HG03097 (cell line): ENCODE results near the gene IQSEC1.
A peak's percentile ranks its signal among the peaks of the same experiment; 100 is the strongest.

Experiments used
- ATAC-seq: cut with Tn5 transposase; IDR thresholded peaks from one replicate; pipeline ENCODE4 v1.9.1; 2021; ENCODE audit not compliant: unreplicated experiment, low FRiP score

Gene IQSEC1

DNA sequence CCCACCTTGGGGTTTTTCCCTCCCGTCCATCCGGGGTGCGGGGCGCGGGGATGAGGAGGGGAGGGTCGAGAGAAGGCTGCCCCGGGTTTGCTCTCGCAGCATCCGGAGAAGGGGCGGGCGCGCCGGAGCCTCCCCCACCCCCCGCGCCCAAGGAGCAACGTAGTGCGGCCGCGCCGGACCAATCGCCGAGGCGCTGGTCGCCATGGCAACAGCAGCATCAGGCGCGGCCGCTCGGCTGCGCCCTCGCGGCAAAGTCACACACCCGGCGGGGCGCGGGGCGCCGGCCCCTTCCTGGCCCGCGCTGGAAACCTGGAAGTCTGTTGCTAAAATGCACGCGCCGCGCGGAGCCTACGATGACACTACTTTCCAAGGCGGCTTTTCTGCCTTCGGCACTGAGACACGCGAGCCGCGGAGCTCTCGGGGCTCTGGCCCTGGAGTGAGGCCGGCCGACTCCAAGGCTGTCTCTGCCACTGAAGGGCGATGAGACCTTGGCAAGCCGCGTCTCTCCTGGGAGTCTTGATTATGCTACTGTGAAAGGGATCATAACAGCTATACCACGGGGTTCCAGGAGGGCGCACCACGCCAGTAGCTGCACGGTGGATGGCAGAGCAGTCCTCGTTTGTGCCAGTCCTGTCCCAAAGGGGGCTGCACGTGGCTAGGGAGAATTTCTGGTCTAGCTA, at the start of gene IQSEC1:
Gene IQSEC1, minus strand, starts transcription at position 104 of the 680 bp plus-strand sequence. CDS start 415 bp downstream, outside the sequence.
- peak; percentile 43 for ATAC-seq

GRCh38 chr3:13122081-13123012, 49.1 kb upstream of the IQSEC1 start:
- no peak for ATAC-seq

GRCh38 chr3:13121553-13122001, 48.3 kb upstream of the IQSEC1 start:
- ATAC-seq = no peak

DNA sequence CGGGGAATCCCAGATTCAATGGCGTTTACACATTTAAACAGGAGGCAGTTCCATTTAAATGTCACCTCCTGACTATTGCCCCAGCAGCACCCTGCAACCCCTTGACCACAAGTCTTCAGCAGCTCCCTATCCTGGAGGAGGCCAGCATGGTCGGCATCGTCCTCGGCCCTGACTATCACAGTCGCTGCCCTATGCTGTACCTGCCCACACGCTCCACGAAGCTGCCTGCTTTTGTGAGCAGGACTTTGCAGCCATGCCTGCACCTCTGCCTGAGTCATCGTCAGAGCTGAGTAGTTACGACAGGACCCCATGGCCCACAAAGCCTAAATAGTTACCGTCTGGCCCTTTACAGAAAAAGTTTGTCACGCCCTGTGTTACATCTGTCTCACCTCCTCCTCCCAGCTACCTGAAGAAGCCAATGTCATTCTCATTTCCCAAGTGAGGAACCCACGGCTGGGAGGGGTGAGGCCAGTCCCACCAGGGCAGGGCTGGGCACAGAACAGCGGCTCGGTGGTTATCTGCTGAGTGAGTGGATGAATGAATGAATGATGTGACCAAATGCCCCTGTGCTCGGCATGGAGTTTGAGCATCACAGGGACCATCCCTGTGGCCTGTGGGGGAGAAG, 47.8 kb upstream of the IQSEC1 start:
- ATAC-seq = no peak

DNA sequence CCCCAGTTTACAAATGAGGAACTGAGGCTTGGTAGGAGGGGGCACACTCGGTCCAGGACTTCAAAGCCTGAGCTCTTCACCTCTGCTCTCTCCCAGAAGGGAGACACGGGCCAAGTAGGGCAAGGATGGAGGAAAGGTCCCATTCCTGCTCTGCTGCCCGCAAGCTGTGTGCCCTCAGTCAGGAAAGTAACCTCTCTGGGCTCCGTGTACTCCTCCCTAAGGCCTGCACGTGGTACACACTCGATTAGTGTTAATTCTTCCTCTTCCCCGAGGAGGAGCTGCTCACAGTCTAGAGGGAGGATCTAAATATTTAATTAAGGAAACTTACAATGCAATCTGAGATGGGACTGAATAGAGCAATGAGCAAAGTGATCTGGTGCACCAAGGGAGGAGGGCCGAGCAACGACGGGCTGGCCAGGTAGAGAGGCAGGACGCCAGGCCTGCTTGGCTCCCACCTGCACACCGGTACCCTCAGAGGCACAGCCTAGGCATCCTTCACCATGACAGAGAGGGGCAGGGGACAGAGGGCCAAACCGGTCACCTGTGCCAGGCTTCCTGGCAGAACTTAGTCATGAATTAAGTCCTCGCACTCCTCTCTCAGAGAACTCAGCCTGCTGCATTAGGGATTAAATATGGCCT, 47.2 kb upstream of the IQSEC1 start:
- no peak for ATAC-seq

- no peak for ATAC-seq
These were observed 46.4 kb upstream of the IQSEC1 start for GRCh38 chr3:13119471-13120220.

- no peak for ATAC-seq
These were observed 43.2 kb upstream of the IQSEC1 start for GRCh38 chr3:13116426-13116825.

- no peak for ATAC-seq
These were observed 42.8 kb upstream of the IQSEC1 start for GRCh38 chr3:13115991-13116390.

GRCh38 chr3:13115576-13115910, 42.3 kb upstream of the IQSEC1 start:
- no peak for ATAC-seq

- no peak for ATAC-seq
These were observed 41.8 kb upstream of the IQSEC1 start for GRCh38 chr3:13114811-13115575.

DNA sequence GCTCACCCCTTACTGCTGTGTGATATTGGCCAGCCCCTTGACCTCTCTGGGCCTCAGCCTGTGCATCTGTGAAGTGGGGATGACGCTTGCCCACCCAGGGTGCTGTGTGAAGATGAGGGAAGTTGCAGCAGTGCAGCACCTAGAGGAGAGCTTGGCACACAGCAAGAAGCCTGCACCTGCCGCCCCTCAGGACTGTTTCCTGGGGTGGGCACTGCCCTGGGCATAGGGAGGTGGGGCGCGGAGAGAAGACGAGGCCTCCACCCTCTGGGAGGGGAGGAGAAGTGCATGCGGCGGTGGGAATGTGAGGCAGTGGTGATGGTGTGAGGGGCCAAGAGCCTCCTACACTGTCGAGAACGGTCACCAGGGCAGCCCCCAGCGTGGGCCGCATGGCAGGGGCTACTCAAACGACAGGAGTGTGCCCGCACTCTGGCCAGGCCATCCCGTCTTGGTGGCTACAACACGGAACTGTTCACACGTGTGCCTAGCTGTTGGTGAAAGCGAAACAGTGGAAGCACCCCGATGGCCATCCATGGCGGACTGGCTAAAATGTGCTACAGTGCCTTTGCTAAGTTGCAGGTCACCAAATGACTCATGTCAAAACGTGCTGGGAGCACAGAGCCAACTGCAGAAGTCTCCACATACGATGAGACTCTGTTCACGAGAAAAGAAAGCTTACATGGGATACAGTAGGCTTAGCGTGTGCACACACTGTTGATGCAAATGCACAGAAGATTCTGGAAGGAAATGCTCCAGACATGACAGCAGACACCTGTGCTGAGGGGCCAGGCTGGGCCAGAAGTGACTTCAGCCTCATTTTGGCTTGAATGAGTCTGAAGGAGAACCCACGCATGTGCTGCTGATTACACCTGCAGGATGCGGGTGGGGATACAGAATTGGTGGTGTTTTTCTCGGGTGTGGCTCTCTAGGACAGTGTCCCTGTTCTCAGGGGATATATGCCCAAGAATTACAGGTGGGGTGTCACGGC, 40.4 kb upstream of the IQSEC1 start:
- no peak for ATAC-seq

DNA sequence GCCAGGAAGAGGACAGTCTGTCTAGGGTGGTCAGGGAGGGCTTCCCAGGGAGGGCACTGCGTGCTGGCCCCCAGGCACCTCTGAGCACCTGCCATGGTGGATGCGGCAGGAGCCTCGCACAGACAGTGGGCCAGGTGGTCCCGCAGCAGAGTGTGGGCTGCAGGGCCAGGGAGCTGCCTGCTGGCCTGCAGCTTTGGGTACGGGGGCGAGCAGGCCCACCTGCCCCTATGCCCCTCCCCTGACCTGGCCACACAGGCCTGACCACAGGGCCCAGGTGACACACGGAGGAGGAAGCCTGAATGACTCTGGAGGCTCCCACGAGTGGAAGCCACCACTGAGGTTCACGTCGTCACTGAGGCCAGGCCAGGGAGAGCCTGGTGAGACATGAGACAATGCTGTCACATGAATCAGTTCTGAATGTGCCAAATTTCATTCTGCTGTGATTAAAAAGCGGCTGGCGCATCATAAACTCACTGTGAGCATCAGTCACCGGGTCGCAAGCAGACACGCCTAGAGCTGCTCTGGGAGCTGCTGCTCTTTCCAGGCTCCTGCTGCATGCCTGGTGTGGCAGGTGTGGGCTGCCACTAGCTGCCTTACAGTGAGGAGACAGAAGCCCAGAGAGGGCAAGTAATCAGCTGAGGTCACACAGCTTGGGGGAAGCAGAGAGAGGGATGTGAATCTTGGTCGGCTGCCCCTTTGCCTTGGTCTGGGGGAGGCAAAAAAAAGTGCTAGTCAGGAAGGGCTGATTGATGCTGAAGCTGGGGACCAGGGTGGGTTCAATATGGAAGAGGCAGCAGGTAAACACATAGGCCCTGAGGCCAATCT, 39.5 kb upstream of the IQSEC1 start:
- ATAC-seq = no peak

DNA sequence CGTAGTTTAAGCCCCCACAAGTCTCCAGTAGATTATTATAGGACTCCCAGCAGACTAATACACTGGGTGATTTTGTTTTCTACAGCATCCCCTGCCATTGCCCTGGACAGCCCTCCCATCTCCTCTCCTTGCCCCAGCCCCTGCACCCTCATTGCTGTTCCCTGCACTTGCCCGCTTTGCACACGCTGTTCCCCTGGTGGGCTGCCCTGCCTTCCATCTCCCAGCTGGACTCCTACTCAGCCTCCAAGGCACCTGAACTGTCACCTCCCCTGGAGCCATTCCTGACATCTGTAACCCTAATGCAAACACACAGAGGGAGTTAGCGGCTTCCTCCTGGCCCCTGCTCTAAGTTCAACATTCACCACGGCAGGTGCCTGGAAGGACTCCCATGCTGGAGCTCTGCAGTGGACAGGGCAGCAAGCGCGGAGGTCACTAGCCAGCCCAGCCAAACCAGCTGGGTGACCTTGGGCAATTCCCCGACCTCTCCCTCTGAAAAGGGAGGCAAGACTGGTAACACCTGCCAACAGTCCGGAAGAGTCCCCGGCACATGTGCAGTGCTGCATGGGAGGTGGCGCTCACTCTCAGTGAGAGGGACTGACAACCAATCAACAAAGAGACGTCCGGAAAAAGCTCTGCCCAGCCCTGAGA, 38.8 kb upstream of the IQSEC1 start:
- no peak for ATAC-seq

DNA sequence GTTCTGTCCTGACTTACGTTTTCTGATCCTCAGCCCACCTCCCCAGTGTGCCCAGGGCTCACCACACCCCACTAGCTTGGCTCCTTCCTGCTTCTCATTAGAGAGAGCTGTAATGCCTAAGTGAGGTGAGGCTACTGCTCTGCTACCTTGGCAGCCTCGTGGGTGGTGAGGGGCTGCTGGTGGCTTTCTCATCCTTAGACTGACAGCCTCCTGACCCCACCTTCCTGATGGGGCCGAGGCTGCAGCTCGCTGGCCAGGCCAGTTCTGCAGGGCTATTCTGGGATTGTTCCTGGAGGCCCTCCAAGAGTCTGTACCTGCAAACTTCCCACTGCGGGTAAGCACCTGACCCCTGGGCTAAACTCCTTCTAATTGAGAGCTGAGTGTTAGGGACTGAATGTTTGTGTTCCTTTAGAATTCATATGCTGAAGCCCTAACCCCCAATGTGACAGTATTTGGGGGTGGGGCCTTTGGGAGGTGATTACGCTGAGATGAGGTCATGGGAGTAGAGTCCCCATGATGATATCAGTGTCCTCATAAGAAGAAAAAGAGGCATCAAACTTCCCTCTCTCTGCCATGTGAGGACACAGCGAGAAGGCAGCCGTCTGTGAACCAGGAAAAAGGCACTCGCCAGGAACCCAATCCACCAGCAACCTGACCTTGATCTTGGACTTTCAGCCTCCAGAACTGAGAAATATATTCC, 38.1 kb upstream of the IQSEC1 start:
- no peak for ATAC-seq

DNA sequence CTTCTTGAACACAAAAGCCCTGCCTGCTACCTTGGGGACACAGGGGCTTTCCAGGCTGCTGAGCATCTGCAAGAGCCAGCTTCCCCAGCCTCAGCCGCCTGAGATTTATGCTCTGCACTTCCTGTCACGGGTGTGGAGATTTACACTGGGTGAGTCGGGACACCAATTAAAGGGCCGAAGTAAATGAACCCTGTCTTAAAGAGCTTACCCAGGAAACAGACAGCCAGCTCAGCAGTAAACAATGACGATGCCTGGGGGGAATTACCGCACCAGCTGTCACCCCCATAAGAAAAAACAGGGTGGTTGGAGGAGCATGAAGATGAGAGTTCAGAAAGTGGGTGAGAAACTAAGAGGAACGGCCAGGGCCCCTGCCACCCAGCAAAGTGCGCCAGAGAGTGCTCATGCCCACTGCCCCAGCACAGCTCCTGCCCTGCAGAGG, 37.5 kb upstream of the IQSEC1 start:
- ATAC-seq = peak; percentile 66

GRCh38 chr3:13109516-13109915, 36.3 kb upstream of the IQSEC1 start:
- ATAC-seq = no peak
